ENCODE data around the gene INF2.

GRCh38 chr14:104715416-104715815 is 26.0 kb downstream of the INF2 start:
- TF ChIP-seq CTCF (IDR thresholded peaks at IDR 0.05; ENCODE audit: insufficient read depth, low read depth, low read length): no peak
- no peak for TF ChIP-seq EZH2 (IDR thresholded peaks at IDR 0.05; ENCODE audit: insufficient read depth, low read length)
